HepG2 (cell line): ENCODE measurements around the gene SETD5. TPM values are rescaled to one million over a fixed set of nuclear protein-coding genes. Genes with fewer than 3 reads are reported as not detected.

Experiments
- CEBPG ChIP-seq: IDR thresholded peaks from 2 replicates; pipeline ENCODE4 v1.6.1; 2016
- IRF9 ChIP-seq: sonication (generic); formaldehyde crosslinking; IDR thresholded peaks from 2 replicates; pipeline ENCODE4 v1.8.0; 2022; ENCODE audit warnings: missing genetic modification reagents, mild to moderate bottlenecking, borderline replicate concordance
- RAD21 ChIP-seq: fragments of 450-650 bp; formaldehyde crosslinking; IDR thresholded peaks from 2 replicates; pipeline ENCODE4 v1.5.0; 2020; ENCODE audit warnings: mild to moderate bottlenecking
- RFXAP ChIP-seq: sonication (generic); formaldehyde crosslinking; IDR thresholded peaks from 2 replicates; pipeline ENCODE4 v1.4.0; 2020; ENCODE audit warnings: missing genetic modification reagents, borderline replicate concordance
- SAP130 ChIP-seq: IDR thresholded peaks from 2 replicates; pipeline ENCODE4 v1.6.1; 2016; ENCODE audit warnings: low read depth
- SMARCE1 ChIP-seq: fragments of 450-650 bp; IDR thresholded peaks from 2 replicates; pipeline ENCODE4 v1.6.1; 2017; ENCODE audit warnings: borderline replicate concordance
- ZNF337 ChIP-seq: sonication (generic); formaldehyde crosslinking; IDR thresholded peaks from 2 replicates; pipeline ENCODE4 v1.5.1; 2020; ENCODE audit warnings: missing genetic modification reagents, low read depth, mild to moderate bottlenecking, borderline replicate concordance
- ZNF660 ChIP-seq: sonication (generic); formaldehyde crosslinking; IDR thresholded peaks from 2 replicates; pipeline ENCODE4 v1.5.1; 2020; ENCODE audit warnings: mild to moderate bottlenecking, low read depth, missing genetic modification reagents, borderline replicate concordance
- polyA plus RNA-seq, 8 experiments: library from polyadenylated mRNA; depleted of rRNA in 3 of 8; stranded (reverse) in 7 of 8; unstranded in 1 of 8; fragments of >200 nt; fragmentation: Illumina TruSeq in 4 of 8; extraction: Trizol in 4 of 8; gene quantifications; 2 replicates each; pipeline versions ENCODE4 v1.2.1 to v1.2.3, GENCODE V29; 2011 to 2016; ENCODE audit warnings: low read depth in 4 of 8, missing spikeins in 1 of 8, mixed read lengths in 1 of 8; ENCODE audit not compliant: insufficient read depth in 1 of 8
- total RNA-seq, 5 experiments: library from RNA; depleted of rRNA; stranded (reverse); fragments of >200 nt; fragmentation: Illumina TruSeq; extraction: Trizol; gene quantifications; 2 replicates each; pipeline ENCODE4 v1.2.3, GENCODE V29; 2016; ENCODE audit warnings: low read depth in 1 of 5
- TF ChIP-seq, protein P1 (sequence below): sonication (generic); formaldehyde crosslinking; IDR thresholded peaks from 2 replicates; pipeline ENCODE4 v1.5.0; 2020; ENCODE audit warnings: mild to moderate bottlenecking, missing genetic modification reagents, borderline replicate concordance
- TF ChIP-seq, protein P2 (sequence below): sonication (generic); formaldehyde crosslinking; IDR thresholded peaks from 2 replicates; pipeline ENCODE4 v1.8.1; 2023; ENCODE audit warnings: mild to moderate bottlenecking, missing genetic modification reagents
- TF ChIP-seq, protein P3 (sequence below): sonication (generic); formaldehyde crosslinking; IDR thresholded peaks from 2 replicates; pipeline ENCODE4 v1.5.0; 2020; ENCODE audit warnings: mild to moderate bottlenecking, missing genetic modification reagents, borderline replicate concordance
- TF ChIP-seq, protein P4 (sequence below): sonication (generic); formaldehyde crosslinking; IDR thresholded peaks from 2 replicates; pipeline ENCODE4 v1.8.1; 2023; ENCODE audit warnings: missing genetic modification reagents, mild to moderate bottlenecking, borderline replicate concordance
- TF ChIP-seq, protein P5 (sequence below): sonication (generic); formaldehyde crosslinking; IDR thresholded peaks from 2 replicates; pipeline ENCODE4 v1.5.0; 2020; ENCODE audit warnings: missing genetic modification reagents

The SETD5 gene
- total and polyA plus RNA-seq, 2 of the 13 experiments (the other 11 are each of a cell fraction or from before 2014, with no cell fraction given), result 46.8 to 95.8 TPM

DNA sequence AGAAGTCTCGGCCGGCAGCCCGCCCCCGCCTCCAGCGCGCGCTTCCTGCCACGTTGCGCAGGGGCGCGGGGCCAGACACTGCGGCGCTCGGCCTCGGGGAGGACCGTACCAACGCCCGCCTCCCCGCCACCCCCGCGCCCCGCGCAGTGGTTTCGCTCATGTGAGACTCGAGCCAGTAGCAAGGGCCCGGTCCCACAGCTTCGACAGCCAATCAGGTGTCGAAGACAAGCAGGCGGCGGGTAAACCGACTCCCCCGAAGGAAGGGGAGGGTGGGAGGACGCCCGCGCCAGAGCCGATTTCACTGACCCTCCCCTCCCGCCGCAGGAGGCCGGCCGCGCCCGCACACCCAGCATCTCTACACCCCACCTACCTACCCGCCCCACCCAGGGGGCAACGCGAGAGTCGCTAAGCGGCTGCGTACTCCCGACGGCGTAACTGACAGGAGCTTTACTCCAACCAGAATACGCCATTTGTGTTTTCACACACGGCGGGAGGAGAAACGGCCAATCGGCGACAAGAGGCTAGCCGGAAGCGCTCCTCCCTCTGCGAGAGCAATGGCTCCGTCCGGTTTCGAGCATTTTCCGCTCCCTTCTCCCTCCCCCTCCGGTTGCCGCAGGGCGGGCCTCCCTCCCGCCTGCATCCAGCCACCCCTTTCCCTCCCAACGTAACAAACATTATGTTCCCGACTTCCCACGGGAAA lies 633 bp upstream of the SETD5 start (continued):
- TF ChIP-seq, protein P1, sequence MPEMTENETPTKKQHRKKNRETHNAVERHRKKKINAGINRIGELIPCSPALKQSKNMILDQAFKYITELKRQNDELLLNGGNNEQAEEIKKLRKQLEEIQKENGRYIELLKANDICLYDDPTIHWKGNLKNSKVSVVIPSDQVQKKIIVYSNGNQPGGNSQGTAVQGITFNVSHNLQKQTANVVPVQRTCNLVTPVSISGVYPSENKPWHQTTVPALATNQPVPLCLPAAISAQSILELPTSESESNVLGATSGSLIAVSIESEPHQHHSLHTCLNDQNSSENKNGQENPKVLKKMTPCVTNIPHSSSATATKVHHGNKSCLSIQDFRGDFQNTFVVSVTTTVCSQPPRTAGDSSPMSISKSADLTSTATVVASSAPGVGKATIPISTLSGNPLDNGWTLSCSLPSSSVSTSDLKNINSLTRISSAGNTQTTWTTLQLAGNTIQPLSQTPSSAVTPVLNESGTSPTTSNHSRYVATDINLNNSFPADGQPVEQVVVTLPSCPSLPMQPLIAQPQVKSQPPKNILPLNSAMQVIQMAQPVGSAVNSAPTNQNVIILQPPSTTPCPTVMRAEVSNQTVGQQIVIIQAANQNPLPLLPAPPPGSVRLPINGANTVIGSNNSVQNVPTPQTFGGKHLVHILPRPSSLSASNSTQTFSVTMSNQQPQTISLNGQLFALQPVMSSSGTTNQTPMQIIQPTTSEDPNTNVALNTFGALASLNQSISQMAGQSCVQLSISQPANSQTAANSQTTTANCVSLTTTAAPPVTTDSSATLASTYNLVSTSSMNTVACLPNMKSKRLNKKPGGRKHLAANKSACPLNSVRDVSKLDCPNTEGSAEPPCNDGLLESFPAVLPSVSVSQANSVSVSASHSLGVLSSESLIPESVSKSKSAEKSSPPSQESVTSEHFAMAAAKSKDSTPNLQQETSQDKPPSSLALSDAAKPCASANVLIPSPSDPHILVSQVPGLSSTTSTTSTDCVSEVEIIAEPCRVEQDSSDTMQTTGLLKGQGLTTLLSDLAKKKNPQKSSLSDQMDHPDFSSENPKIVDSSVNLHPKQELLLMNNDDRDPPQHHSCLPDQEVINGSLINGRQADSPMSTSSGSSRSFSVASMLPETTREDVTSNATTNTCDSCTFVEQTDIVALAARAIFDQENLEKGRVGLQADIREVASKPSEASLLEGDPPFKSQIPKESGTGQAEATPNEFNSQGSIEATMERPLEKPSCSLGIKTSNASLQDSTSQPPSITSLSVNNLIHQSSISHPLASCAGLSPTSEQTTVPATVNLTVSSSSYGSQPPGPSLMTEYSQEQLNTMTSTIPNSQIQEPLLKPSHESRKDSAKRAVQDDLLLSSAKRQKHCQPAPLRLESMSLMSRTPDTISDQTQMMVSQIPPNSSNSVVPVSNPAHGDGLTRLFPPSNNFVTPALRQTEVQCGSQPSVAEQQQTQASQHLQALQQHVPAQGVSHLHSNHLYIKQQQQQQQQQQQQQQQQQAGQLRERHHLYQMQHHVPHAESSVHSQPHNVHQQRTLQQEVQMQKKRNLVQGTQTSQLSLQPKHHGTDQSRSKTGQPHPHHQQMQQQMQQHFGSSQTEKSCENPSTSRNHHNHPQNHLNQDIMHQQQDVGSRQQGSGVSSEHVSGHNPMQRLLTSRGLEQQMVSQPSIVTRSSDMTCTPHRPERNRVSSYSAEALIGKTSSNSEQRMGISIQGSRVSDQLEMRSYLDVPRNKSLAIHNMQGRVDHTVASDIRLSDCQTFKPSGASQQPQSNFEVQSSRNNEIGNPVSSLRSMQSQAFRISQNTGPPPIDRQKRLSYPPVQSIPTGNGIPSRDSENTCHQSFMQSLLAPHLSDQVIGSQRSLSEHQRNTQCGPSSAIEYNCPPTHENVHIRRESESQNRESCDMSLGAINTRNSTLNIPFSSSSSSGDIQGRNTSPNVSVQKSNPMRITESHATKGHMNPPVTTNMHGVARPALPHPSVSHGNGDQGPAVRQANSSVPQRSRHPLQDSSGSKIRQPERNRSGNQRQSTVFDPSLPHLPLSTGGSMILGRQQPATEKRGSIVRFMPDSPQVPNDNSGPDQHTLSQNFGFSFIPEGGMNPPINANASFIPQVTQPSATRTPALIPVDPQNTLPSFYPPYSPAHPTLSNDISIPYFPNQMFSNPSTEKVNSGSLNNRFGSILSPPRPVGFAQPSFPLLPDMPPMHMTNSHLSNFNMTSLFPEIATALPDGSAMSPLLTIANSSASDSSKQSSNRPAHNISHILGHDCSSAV (CRISPR knock-in tag), result no peak
- TF ChIP-seq SAP130 (CRISPR knock-in tag) (peak; percentile 56), RFXAP (CRISPR knock-in tag) (peak; percentile 17; the same call in 1 of the 2 replicates), IRF9 (CRISPR knock-in tag) (peak; percentile 36; the same call in 1 of the 2 replicates), ZNF660 (CRISPR knock-in tag) (no peak), ZNF337 (peak; percentile 31; the same call in 1 of the 2 replicates), CEBPG (CRISPR knock-in tag) (no peak), SMARCE1 (no peak), RAD21 (CRISPR knock-in tag) (peak; percentile 54)
- TF ChIP-seq, protein P2, sequence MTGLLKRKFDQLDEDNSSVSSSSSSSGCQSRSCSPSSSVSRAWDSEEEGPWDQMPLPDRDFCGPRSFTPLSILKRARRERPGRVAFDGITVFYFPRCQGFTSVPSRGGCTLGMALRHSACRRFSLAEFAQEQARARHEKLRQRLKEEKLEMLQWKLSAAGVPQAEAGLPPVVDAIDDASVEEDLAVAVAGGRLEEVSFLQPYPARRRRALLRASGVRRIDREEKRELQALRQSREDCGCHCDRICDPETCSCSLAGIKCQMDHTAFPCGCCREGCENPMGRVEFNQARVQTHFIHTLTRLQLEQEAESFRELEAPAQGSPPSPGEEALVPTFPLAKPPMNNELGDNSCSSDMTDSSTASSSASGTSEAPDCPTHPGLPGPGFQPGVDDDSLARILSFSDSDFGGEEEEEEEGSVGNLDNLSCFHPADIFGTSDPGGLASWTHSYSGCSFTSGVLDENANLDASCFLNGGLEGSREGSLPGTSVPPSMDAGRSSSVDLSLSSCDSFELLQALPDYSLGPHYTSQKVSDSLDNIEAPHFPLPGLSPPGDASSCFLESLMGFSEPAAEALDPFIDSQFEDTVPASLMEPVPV (CRISPR knock-in tag), result peak; percentile 84
- TF ChIP-seq, protein P3, sequence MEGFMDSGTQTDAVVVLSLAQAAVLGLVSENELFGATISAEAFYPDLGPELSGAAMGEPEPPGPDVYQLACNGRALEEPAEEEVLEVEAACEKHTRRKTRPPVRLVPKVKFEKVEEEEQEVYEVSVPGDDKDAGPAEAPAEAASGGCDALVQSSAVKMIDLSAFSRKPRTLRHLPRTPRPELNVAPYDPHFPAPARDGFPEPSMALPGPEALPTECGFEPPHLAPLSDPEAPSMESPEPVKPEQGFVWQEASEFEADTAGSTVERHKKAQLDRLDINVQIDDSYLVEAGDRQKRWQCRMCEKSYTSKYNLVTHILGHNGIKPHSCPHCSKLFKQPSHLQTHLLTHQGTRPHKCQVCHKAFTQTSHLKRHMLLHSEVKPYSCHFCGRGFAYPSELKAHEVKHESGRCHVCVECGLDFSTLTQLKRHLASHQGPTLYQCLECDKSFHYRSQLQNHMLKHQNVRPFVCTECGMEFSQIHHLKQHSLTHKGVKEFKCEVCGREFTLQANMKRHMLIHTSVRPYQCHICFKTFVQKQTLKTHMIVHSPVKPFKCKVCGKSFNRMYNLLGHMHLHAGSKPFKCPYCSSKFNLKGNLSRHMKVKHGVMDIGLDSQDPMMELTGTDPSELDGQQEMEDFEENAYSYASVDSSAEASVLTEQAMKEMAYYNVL (CRISPR knock-in tag), result no peak
- TF ChIP-seq, protein P4, sequence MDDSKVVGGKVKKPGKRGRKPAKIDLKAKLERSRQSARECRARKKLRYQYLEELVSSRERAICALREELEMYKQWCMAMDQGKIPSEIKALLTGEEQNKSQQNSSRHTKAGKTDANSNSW (CRISPR knock-in tag), result peak; percentile 64; the same call in 1 of the 2 replicates
- TF ChIP-seq, protein P5, sequence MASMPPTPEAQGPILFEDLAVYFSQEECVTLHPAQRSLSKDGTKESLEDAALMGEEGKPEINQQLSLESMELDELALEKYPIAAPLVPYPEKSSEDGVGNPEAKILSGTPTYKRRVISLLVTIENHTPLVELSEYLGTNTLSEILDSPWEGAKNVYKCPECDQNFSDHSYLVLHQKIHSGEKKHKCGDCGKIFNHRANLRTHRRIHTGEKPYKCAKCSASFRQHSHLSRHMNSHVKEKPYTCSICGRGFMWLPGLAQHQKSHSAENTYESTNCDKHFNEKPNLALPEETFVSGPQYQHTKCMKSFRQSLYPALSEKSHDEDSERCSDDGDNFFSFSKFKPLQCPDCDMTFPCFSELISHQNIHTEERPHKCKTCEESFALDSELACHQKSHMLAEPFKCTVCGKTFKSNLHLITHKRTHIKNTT (CRISPR knock-in tag), result no peak
